Activated CD8-positive, alpha-beta T cell treated with anti-CD3 and anti-CD28 coated beads for 36 hours (primary cell): ENCODE data around the gene BCDIN3D. TPM values are rescaled to one million over a fixed set of nuclear protein-coding genes. Genes with fewer than 3 reads are reported as not detected.

ENCODE experiments used
- ATAC-seq: fragments of 200-7000 bp; cut with Tn5 transposase; one replicate; pipeline ENCODE4 v1.10.0; 2021; ENCODE audit warnings: mild to moderate bottlenecking, moderate library complexity
- CTCF ChIA-PET: fragments of 350-600 bp; sonication (Branson Sonifier 250); formaldehyde crosslinking; loops from one replicate; lab custom pipeline; 2021; ENCODE audit warnings: antibody characterized with exemption; lab: Charles Lee
- POLR2A ChIA-PET: fragments of 350-600 bp; sonication (Branson Sonifier 250); formaldehyde crosslinking; loops from one replicate; lab custom pipeline; 2021; ENCODE audit warnings: antibody characterized with exemption; lab: Charles Lee
- DNase-seq: peaks from one replicate; pipeline ENCODE4 v3.0.0-alpha.2; 2020
- H3K27ac Mint-ChIP-seq: one replicate; pipeline ENCODE4 v1.8.0; 2021; ENCODE audit warnings: mild to moderate bottlenecking, mixed read lengths
- H3K27me3 Mint-ChIP-seq: one replicate; pipeline ENCODE4 v1.8.0; 2021; ENCODE audit warnings: mixed read lengths
- H3K36me3 Mint-ChIP-seq: one replicate; pipeline ENCODE4 v1.8.0; 2021; ENCODE audit warnings: low read depth, mixed read lengths
- H3K4me1 Mint-ChIP-seq: one replicate; pipeline ENCODE4 v1.8.0; 2021; ENCODE audit warnings: low read depth, mixed read lengths
- H3K4me3 Mint-ChIP-seq: one replicate; pipeline ENCODE4 v1.8.0; 2021; ENCODE audit warnings: mild to moderate bottlenecking, moderate library complexity, mixed read lengths
- H3K9me3 Mint-ChIP-seq: one replicate; pipeline ENCODE4 v1.8.0; 2021; ENCODE audit warnings: mixed read lengths
- intact Hi-C: fragments of 100-400 bp; cut with micrococcal nuclease; formaldehyde crosslinking; loops from one replicate; pipeline ENCODE4 v1.10.0; 2022
- total RNA-seq, 2 experiments: library from RNA; stranded (reverse); gene quantifications; one replicate each; pipeline ENCODE4 v1.2.3, GENCODE V29; 2021
- TF ChIP-seq, protein P1 (sequence below): fragments of 200-600 bp; IDR thresholded peaks from one replicate; pipeline ENCODE4 v1.8.0; 2022; ENCODE audit warnings: antibody characterized with exemption, mild to moderate bottlenecking

Gene BCDIN3D
- total RNA-seq, 2 experiments from 2014 or later, result 5.0 to 5.3 TPM

DNA sequence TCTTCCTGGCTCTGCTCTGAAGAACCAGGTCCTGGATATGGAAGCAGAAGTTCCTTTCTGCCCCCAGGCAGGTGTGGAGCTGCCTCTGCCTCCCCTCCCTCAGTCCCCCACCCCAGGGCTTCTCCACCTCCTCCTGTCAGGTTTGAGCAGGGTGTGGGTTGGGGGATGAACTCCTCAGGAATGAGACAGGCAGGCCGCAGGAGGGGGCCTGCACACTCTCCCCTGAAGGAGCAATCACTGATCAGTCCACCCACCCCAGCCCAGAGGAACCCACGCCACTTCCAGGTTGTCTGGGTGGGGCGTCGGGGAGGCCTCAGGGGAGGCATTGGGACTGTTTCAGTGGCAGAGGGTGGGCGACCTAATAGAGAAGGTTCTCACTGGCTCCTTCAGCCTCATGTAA, 34.2 kb upstream of the BCDIN3D start:
- no peak for DNase-seq
- Mint-ChIP-seq H3K36me3 (no peaks in the 10 kb centered on the region), H3K27me3 (no peaks in the 10 kb centered on the region), H3K27ac (no peak overlapping the region), H3K9me3 (peaks cover 30% of the 10 kb centered on the region), H3K4me1 (no peaks in the 10 kb centered on the region), H3K4me3 (no peak overlapping the region)
- CTCF ChIA-PET, result interaction anchor here (1.2 kb wide), 1 partner anchor 11 kb away, joined by 3 read pairs; no protein-coding TSS in a partner anchor
- intact Hi-C loops, result no loop called here
- no peak for ATAC-seq
- TF ChIP-seq, protein P1, sequence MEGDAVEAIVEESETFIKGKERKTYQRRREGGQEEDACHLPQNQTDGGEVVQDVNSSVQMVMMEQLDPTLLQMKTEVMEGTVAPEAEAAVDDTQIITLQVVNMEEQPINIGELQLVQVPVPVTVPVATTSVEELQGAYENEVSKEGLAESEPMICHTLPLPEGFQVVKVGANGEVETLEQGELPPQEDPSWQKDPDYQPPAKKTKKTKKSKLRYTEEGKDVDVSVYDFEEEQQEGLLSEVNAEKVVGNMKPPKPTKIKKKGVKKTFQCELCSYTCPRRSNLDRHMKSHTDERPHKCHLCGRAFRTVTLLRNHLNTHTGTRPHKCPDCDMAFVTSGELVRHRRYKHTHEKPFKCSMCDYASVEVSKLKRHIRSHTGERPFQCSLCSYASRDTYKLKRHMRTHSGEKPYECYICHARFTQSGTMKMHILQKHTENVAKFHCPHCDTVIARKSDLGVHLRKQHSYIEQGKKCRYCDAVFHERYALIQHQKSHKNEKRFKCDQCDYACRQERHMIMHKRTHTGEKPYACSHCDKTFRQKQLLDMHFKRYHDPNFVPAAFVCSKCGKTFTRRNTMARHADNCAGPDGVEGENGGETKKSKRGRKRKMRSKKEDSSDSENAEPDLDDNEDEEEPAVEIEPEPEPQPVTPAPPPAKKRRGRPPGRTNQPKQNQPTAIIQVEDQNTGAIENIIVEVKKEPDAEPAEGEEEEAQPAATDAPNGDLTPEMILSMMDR, result no peak
- POLR2A ChIA-PET, result no interaction called here

DNA sequence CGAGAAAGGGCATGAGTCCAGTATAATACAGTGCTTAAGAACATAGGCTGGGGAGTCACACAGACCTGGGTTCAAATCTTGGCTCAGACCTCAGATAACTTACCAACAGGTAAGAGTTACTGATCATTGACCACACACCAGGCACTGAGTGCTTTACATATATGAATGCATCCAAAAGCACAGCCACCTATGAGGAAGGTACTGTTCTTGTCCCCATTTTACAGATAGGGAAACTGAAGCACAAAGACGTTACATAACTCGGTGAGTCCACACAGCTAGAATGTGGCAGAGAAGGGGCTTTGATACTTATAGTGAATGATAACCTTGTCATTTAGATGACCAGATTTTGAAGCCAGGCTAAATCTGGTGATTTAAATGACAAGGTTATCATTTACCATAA, 33.2 kb upstream of the BCDIN3D start:
- intact Hi-C loops, result no loop called here
- ATAC-seq, result no peak
- no peak overlapping the region for H3K27ac Mint-ChIP-seq
- TF ChIP-seq, protein P1, result no peak
- ChIA-PET CTCF (interaction anchor here (1.2 kb wide), 1 partner anchor 10 kb away, joined by 3 read pairs; no protein-coding TSS in a partner anchor), POLR2A (no interaction called here)
- H3K36me3 Mint-ChIP-seq, result no peaks in the 10 kb centered on the region
- H3K9me3 Mint-ChIP-seq, result peaks cover 30% of the 10 kb centered on the region
- no peak for DNase-seq
- H3K4me1 Mint-ChIP-seq, result no peaks in the 10 kb centered on the region
- H3K27me3 Mint-ChIP-seq, result no peaks in the 10 kb centered on the region
- no peak overlapping the region for H3K4me3 Mint-ChIP-seq

DNA sequence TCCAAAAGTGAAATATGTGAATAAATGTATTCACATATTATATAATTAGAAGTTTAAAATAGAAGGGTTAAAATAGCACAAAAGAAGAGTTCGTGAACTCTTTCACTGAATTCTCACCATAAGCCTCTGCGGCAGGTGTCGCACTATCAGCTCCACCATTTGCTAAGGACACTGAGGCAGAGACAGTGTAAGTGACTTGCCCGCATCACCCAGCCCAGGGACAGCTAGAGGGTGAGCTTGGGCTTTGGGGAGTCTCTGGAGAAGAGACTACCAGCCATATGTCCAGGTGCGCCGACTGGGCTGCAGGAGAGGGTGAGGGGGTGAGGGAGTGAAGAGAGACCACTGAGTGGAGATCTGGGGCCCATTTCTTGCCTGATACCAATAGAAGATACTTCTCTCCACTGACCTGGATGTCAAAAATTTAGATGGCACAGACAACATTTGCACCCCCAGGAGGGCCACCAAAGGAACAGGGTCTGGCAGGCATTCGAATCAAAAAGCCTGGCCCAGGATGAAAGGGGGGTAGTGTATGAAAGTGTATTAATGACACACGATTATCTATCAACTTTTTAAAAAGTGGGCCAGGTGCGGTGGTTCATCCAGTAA, 32.3 kb upstream of the BCDIN3D start:
- no peak overlapping the region for H3K4me3 Mint-ChIP-seq
- H3K9me3 Mint-ChIP-seq, result peaks cover 26% of the 10 kb centered on the region
- H3K36me3 Mint-ChIP-seq, result no peaks in the 10 kb centered on the region
- intact Hi-C loops, result no loop called here
- ATAC-seq, result no peak
- POLR2A ChIA-PET, result no interaction called here
- no peak for DNase-seq
- TF ChIP-seq, protein P1, result no peak
- no peaks in the 10 kb centered on the region for H3K4me1 Mint-ChIP-seq
- CTCF ChIA-PET, result no interaction called here
- no peak overlapping the region for H3K27ac Mint-ChIP-seq
- no peaks in the 10 kb centered on the region for H3K27me3 Mint-ChIP-seq

DNA sequence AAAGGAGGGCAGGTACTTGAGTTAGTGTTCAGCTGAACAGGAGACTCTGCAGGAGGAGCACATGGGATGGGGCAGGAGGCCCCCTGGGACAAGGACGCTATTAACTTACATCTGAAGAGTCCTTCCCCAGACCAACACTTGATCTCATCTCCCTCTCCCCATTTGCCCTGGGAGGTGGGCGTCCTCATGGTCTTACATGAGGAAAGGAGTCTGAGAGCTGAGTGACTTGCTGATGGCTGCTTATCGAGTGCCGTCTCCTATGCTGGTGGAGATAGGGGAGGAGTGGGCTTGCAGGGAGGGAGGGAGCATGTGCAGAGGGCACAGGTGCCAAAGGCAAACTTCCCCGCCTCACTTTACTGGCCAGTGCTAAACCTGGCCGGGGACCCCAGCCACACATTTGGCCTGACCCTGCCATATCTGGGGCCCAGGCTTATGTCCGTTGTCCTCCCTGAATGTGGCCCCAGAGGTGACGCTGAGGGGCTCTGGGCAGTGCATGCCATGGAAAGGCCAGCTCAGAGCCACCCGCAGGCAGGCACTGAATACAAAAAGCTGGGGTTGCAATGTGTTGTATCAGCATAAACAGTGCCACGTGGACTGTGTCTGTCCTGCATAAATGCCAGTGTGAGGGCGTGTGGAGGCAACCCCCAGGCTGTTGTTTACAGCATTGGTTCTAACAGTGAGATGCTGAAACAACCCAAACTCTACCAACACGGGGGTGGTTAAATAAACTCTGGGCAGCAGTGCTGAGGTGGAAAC, 31.4 kb upstream of the BCDIN3D start:
- no peaks in the 10 kb centered on the region for H3K36me3 Mint-ChIP-seq
- ChIA-PET CTCF (interaction anchor here (1.2 kb wide), 1 partner anchor 92 kb away, joined by 3 read pairs; no protein-coding TSS in a partner anchor), POLR2A (no interaction called here)
- ATAC-seq (no peak), DNase-seq (no peak)
- H3K27ac Mint-ChIP-seq, result no peak overlapping the region
- no peak overlapping the region for H3K4me3 Mint-ChIP-seq
- intact Hi-C loops, result no loop called here
- H3K27me3 Mint-ChIP-seq, result no peaks in the 10 kb centered on the region
- TF ChIP-seq, protein P1, result no peak
- peaks cover 17% of the 10 kb centered on the region for H3K9me3 Mint-ChIP-seq
- H3K4me1 Mint-ChIP-seq, result no peaks in the 10 kb centered on the region

DNA sequence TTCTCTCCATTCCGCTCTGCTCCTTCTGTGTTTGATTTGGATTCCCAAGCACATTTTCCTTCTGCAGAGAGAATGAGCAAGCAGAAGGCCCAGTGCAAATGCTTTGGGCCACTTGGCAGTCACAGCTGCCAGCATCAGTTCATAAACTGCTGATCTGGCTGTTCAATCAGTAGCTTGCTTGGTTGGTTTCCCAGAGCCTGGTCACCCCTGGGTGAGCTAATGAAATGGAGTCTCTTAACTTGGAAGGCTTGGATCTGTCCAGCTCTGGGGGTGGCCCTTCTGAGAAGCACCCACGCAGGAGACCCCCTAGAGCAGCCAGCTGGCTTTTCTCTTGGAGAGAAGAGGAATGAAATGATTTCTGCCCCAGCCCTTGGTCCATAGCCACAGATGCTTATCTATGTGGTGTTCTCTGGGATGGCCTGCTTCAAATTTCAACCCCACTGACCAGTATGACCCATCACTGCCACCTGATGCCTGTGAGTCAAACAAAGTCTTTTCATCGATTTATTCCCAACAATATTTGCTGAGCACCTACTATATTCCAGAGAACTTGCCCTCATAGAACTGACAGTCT, 30.5 kb upstream of the BCDIN3D start:
- Mint-ChIP-seq H3K9me3 (peaks cover 8% of the 10 kb centered on the region), H3K27me3 (no peaks in the 10 kb centered on the region), H3K4me3 (no peak overlapping the region), H3K27ac (no peak overlapping the region), H3K36me3 (no peaks in the 10 kb centered on the region), H3K4me1 (no peaks in the 10 kb centered on the region)
- intact Hi-C loops, result no loop called here
- CTCF ChIA-PET, result interaction anchor here (1.2 to 1.4 kb wide), 2 partner anchors 9 to 93 kb away, joined by 3 read pairs; no protein-coding TSS in a partner anchor
- POLR2A ChIA-PET, result no interaction called here
- DNase-seq (no peak), ATAC-seq (no peak)
- TF ChIP-seq, protein P1, result no peak
